Mucosa of descending colon (tissue), 3 donors: Measurements from ENCODE around the gene DPY19L3. TPM values are rescaled to one million over a fixed set of nuclear protein-coding genes. Genes with fewer than 3 reads are reported as not detected.
A peak's percentile ranks its signal among the peaks of the same experiment; 100 is the strongest.

Experiments
- ATAC-seq: fragments of 200-7000 bp; cut with Tn5 transposase; one replicate; pipeline ENCODE4 v1.9.1; 2020; ENCODE audit warnings: mild to moderate bottlenecking, moderate library complexity
- DNase-seq, 3 donors: peaks; one replicate each; pipeline ENCODE4 v3.0.0-alpha.2; 2020
- H3K36me3 ChIP-seq: fragments of 200-600 bp; one replicate; pipeline ENCODE4 v1.8.0; 2021; ENCODE audit warnings: low read depth, mild to moderate bottlenecking
- H3K4me1 ChIP-seq: fragments of 200-600 bp; one replicate; pipeline ENCODE4 v1.8.0; 2021; ENCODE audit warnings: low read depth, mild to moderate bottlenecking
- H3K4me3 ChIP-seq: fragments of 200-600 bp; one replicate; pipeline ENCODE4 v1.8.0; 2021; ENCODE audit warnings: mild to moderate bottlenecking
- H3K9me3 ChIP-seq: fragments of 200-600 bp; one replicate; pipeline ENCODE4 v1.8.0; 2021; ENCODE audit warnings: mild to moderate bottlenecking
- intact Hi-C, 2 donors: fragments of 100-400 bp; cut with DNase I in 1 of 2; cut with micrococcal nuclease in 1 of 2; formaldehyde crosslinking; loops; one replicate each; pipeline versions ENCODE4 v1.11.0 to v1.11.1; 2022; cut with DNase I, micrococcal nuclease
- total RNA-seq, 3 donors: library from RNA; stranded (reverse); fragmentation: NEBNext Ultra II Directional in 2 of 3; extraction: Animal tissue kit (Norgen Biotek cat#: 25700) in 2 of 3; gene quantifications; one replicate each; pipeline versions ENCODE4 v1.2.1 to v1.2.4, GENCODE V29; 2021 to 2023
- TF ChIP-seq, protein P1 (sequence below): fragments of 200-600 bp; IDR thresholded peaks from one replicate; pipeline ENCODE4 v1.8.0; 2022; ENCODE audit warnings: antibody characterized with exemption, mild to moderate bottlenecking
- donor health status: DM: no; HTN: no; CAD: no; lungs with moderate emphysema.
- donor health status: DM: no; HTN: no; CAD: no.
- donor health status: DM: no; HTN: yes; CAD: no.

The DPY19L3 gene
- total RNA-seq, 3 donors from 2014 or later = 20.0 to 24.0 (median 21.5) TPM

GRCh38 chr19:32361574-32362317 lies 43.8 kb upstream of the DPY19L3 start:
- no peak overlapping the region for H3K4me3 ChIP-seq
- no peaks in the 10 kb centered on the region for H3K9me3 ChIP-seq
- no peak for DNase-seq
- H3K36me3 ChIP-seq = peaks cover 5% of the 10 kb centered on the region
- no peak for ATAC-seq
- no peaks in the 10 kb centered on the region for H3K4me1 ChIP-seq
- intact Hi-C loops = no loop called here
- TF ChIP-seq, protein P1, sequence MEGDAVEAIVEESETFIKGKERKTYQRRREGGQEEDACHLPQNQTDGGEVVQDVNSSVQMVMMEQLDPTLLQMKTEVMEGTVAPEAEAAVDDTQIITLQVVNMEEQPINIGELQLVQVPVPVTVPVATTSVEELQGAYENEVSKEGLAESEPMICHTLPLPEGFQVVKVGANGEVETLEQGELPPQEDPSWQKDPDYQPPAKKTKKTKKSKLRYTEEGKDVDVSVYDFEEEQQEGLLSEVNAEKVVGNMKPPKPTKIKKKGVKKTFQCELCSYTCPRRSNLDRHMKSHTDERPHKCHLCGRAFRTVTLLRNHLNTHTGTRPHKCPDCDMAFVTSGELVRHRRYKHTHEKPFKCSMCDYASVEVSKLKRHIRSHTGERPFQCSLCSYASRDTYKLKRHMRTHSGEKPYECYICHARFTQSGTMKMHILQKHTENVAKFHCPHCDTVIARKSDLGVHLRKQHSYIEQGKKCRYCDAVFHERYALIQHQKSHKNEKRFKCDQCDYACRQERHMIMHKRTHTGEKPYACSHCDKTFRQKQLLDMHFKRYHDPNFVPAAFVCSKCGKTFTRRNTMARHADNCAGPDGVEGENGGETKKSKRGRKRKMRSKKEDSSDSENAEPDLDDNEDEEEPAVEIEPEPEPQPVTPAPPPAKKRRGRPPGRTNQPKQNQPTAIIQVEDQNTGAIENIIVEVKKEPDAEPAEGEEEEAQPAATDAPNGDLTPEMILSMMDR = no peak

GRCh38 chr19:32362318-32362691 lies 43.3 kb upstream of the DPY19L3 start:
- DNase-seq = no peak
- Histone ChIP-seq H3K36me3 (peaks cover 2% of the 10 kb centered on the region), H3K9me3 (no peaks in the 10 kb centered on the region), H3K4me3 (no peak overlapping the region), H3K4me1 (no peaks in the 10 kb centered on the region)
- intact Hi-C loops = no loop called here
- TF ChIP-seq, protein P1 = no peak
- ATAC-seq = no peak

- TF ChIP-seq, protein P1 = no peak
- H3K36me3 ChIP-seq = no peaks in the 10 kb centered on the region
- no peaks in the 10 kb centered on the region for H3K9me3 ChIP-seq
- no peak for DNase-seq
- no peaks in the 10 kb centered on the region for H3K4me1 ChIP-seq
- ATAC-seq = peak; percentile 55
- H3K4me3 ChIP-seq = no peak overlapping the region
- intact Hi-C loops = no loop called here
Measured at GRCh38 chr19:32363175-32363574, 42.4 kb upstream of the DPY19L3 start.

DNA sequence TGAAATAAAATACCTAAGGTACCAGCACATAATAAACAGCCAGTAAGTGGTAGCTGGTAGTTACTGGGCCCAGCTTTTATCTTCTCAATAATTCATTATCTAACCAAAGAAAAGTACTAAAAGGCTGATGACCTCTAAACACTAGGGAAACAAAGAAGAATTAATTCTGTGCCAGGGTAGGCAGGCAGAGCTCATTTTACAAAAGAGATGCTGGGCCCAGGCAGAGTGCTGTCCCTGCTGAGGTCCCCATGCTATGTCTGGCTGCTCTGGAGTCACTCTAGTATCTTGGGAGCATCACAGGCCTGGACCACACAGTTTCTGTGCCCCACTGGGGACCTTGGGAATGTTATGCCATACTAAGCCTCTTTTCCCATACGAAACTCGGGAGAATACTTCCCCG lies 41.9 kb upstream of the DPY19L3 start:
- Histone ChIP-seq H3K4me3 (no peak overlapping the region), H3K4me1 (no peaks in the 10 kb centered on the region), H3K36me3 (no peaks in the 10 kb centered on the region), H3K9me3 (no peaks in the 10 kb centered on the region)
- TF ChIP-seq, protein P1 = no peak
- intact Hi-C loops = no loop called here
- DNase-seq (no peak), ATAC-seq (no peak)

GRCh38 chr19:32364040-32364439 lies 41.5 kb upstream of the DPY19L3 start:
- intact Hi-C loops = no loop called here
- ATAC-seq (no peak), DNase-seq (no peak)
- H3K4me1 ChIP-seq = no peaks in the 10 kb centered on the region
- TF ChIP-seq, protein P1 = no peak
- H3K36me3 ChIP-seq = no peaks in the 10 kb centered on the region
- H3K9me3 ChIP-seq = no peaks in the 10 kb centered on the region
- no peak overlapping the region for H3K4me3 ChIP-seq
